Osteocyte (in vitro differentiated cells): ENCODE measurements around the gene NFASC. TPM values are rescaled to one million over a fixed set of nuclear protein-coding genes. Genes with fewer than 3 reads are reported as not detected.

Source experiments
- DNase-seq: peaks from one replicate; pipeline ENCODE4 v3.0.0; 2021; ENCODE audit warnings: mixed read lengths; ENCODE audit not compliant: unreplicated experiment; ENCODE audit errors: extremely low spot score
- H3K27ac Mint-ChIP-seq: one replicate; pipeline ENCODE4 v1.8.0; 2021; ENCODE audit warnings: mild to moderate bottlenecking, mixed read lengths; ENCODE audit not compliant: unreplicated experiment
- H3K27me3 Mint-ChIP-seq: one replicate; pipeline ENCODE4 v1.8.0; 2021; ENCODE audit warnings: mixed read lengths; ENCODE audit not compliant: unreplicated experiment
- H3K36me3 Mint-ChIP-seq: one replicate; pipeline ENCODE4 v1.8.0; 2021; ENCODE audit warnings: mixed read lengths; ENCODE audit not compliant: unreplicated experiment
- H3K4me1 Mint-ChIP-seq: one replicate; pipeline ENCODE4 v1.8.0; 2021; ENCODE audit warnings: mixed read lengths; ENCODE audit not compliant: unreplicated experiment
- H3K4me3 Mint-ChIP-seq: one replicate; pipeline ENCODE4 v1.8.0; 2021; ENCODE audit warnings: mild to moderate bottlenecking, moderate library complexity, mixed read lengths; ENCODE audit not compliant: unreplicated experiment
- H3K9me3 Mint-ChIP-seq: one replicate; pipeline ENCODE4 v1.8.0; 2021; ENCODE audit warnings: mixed read lengths; ENCODE audit not compliant: unreplicated experiment
- total RNA-seq: library from RNA; stranded (reverse); gene quantifications from 2 replicates; pipeline ENCODE4 v1.2.1, GENCODE V29; 2021
- TF ChIP-seq, protein P1 (sequence below): fragments of 200-600 bp; sonication (generic); IDR thresholded peaks from 2 replicates; pipeline ENCODE4 v1.5.0; 2021; ENCODE audit warnings: antibody characterized with exemption, mild to moderate bottlenecking, moderate library complexity

Gene NFASC
- total RNA-seq, 1 donor from 2014 or later: not detected

DNA sequence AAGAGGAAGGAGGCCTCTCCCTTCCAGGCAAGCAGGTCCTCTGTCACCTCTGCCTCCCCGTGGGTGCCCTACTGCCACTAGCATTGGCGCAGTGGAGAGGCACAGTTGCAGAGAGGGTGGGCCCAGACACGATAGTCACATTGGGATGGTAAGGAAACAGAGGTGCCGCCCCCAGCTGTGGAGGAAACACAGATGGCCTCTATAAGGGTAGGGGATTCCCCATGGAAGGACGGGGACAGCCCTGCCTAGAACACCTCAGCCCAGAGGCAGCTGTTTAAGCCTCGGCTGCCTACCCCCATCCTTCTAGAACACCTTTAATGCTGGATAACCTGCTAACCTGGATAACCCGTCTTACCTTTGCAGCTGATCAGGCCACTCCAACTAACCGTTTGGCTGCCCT is 106.7 kb downstream of the NFASC start:
- TF ChIP-seq, protein P1, sequence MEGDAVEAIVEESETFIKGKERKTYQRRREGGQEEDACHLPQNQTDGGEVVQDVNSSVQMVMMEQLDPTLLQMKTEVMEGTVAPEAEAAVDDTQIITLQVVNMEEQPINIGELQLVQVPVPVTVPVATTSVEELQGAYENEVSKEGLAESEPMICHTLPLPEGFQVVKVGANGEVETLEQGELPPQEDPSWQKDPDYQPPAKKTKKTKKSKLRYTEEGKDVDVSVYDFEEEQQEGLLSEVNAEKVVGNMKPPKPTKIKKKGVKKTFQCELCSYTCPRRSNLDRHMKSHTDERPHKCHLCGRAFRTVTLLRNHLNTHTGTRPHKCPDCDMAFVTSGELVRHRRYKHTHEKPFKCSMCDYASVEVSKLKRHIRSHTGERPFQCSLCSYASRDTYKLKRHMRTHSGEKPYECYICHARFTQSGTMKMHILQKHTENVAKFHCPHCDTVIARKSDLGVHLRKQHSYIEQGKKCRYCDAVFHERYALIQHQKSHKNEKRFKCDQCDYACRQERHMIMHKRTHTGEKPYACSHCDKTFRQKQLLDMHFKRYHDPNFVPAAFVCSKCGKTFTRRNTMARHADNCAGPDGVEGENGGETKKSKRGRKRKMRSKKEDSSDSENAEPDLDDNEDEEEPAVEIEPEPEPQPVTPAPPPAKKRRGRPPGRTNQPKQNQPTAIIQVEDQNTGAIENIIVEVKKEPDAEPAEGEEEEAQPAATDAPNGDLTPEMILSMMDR: no peak
- peaks cover 18% of the 10 kb centered on the region for H3K27me3 Mint-ChIP-seq
- H3K4me3 Mint-ChIP-seq: no peak overlapping the region
- H3K36me3 Mint-ChIP-seq: no peaks in the 10 kb centered on the region
- DNase-seq: no peak
- no peaks in the 10 kb centered on the region for H3K9me3 Mint-ChIP-seq
- H3K4me1 Mint-ChIP-seq: no peaks in the 10 kb centered on the region
- H3K27ac Mint-ChIP-seq: no peak overlapping the region

DNA sequence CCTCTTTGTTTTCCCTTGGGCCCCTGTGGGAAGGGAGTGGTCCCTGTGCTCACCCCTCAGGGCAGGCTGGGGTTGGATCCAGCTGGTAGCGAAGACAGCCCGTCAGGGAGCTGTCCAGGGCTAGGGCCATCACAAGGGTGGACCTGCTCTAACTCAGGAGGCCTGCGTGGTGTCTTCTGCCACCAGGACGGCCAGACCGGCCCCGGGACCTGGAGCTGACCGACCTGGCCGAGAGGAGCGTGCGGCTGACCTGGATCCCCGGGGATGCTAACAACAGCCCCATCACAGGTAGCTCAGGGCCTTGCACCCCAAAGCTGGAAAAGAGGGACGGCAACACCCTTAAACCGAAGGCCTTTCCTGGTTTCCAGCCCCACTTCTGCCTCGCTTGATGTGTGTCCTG is 108.1 kb downstream of the NFASC start:
- H3K27ac Mint-ChIP-seq: no peak overlapping the region
- no peaks in the 10 kb centered on the region for H3K4me1 Mint-ChIP-seq
- H3K27me3 Mint-ChIP-seq: peaks cover 18% of the 10 kb centered on the region
- H3K36me3 Mint-ChIP-seq: no peaks in the 10 kb centered on the region
- no peak overlapping the region for H3K4me3 Mint-ChIP-seq
- TF ChIP-seq, protein P1: no peak
- H3K9me3 Mint-ChIP-seq: no peaks in the 10 kb centered on the region
- no peak for DNase-seq

DNA sequence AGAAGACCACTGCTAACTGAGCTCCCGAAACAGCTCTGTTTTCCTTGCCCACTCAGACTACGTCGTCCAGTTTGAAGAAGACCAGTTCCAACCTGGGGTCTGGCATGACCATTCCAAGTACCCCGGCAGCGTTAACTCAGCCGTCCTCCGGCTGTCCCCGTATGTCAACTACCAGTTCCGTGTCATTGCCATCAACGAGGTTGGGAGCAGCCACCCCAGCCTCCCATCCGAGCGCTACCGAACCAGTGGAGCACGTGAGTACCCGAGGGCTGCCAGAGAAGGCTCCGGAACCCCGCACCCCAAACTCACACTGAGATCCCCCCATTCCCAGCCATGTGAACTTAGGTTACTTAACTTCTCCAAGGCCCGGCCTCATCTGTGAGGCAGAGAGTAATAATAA is 108.6 kb downstream of the NFASC start:
- TF ChIP-seq, protein P1: no peak
- peaks cover 15% of the 10 kb centered on the region for H3K27me3 Mint-ChIP-seq
- no peak for DNase-seq
- H3K9me3 Mint-ChIP-seq: no peaks in the 10 kb centered on the region
- no peaks in the 10 kb centered on the region for H3K4me1 Mint-ChIP-seq
- no peak overlapping the region for H3K4me3 Mint-ChIP-seq
- no peak overlapping the region for H3K27ac Mint-ChIP-seq
- H3K36me3 Mint-ChIP-seq: no peaks in the 10 kb centered on the region

DNA sequence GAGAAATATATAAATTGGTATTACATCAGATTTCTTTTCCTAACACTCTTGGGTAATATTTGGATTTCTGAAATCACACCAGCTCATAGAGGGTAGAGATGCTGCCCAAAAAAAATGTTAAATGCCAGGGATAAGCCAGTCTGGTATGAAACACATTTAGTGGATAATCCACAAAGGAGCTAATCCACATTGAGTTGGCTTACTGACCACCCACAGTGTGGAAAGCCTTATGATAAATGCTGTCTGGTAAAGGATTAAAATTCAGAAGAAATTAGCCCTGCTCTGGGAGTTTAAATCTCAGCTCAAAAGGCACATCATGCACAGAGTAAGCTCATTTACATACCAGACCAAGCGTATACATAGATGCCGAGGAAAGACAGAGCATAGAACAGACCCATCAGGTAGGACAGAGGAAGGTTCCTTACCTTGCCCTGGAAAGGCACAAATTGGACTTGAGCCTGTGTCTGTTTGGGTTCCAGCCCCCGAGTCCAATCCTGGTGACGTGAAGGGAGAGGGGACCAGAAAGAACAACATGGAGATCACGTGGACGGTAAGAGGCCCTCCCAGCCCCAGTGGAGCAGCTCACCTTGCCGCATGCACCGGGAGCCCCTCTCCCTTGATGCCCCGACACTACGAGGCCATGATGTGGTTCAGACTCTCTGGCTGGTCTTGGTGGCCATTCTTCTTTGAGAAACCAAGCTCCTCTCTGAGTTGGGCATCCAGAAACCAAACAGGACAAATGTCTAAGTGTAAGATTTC is 109.4 kb downstream of the NFASC start:
- Mint-ChIP-seq H3K4me3 (no peak overlapping the region), H3K4me1 (no peaks in the 10 kb centered on the region), H3K27ac (no peak overlapping the region), H3K36me3 (no peaks in the 10 kb centered on the region), H3K9me3 (no peaks in the 10 kb centered on the region), H3K27me3 (peaks cover 17% of the 10 kb centered on the region)
- no peak for DNase-seq
- TF ChIP-seq, protein P1: no peak

DNA sequence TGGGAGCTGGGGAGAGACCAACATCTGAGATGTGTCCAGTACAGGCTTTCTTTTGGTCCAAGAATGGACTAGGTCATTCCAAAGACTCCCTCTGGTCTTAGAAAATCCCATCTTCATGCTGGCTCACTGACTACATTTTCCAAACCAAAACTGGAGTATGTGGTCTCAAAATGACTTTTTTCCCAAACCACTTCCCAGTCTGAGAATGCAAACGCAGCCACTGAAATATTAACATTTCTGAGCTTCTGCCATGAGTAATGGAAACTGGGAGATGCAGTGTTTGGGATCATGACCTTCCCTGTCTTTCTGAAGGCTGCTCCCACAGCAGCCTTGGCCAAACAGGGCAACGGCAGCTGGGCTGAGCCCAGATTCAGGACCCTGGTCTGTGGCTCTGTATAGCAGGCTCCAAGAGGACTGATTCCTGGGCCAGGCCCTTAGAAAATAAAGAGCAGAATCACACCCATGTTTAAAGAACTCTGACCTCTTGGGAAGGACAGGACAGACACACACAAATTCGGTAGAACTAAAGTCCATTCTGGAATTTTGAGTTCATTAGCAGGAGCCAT is 110.3 kb downstream of the NFASC start:
- H3K27ac Mint-ChIP-seq: no peak overlapping the region

More for the DNA sequence above, 110.3 kb downstream of the NFASC start:
- Mint-ChIP-seq H3K4me3 (no peak overlapping the region), H3K36me3 (no peaks in the 10 kb centered on the region), H3K4me1 (no peaks in the 10 kb centered on the region), H3K27me3 (peaks cover 20% of the 10 kb centered on the region), H3K9me3 (no peaks in the 10 kb centered on the region)
- no peak for DNase-seq
- TF ChIP-seq, protein P1: no peak
